NCI-H524 treated with DMSO at 0.1 percent for 48 hours (cell line): ENCODE results near the gene CELA3B.
"Not testable (repeated sequence)": the region's sequence is repeated elsewhere in the genome, so short reads cannot be mapped to it uniquely, and the experiment has no call there.

Experiments used
- DNase-seq: peaks from one replicate; lab custom pipeline; 2025; lab: John Stamatoyannopoulos, UW

Gene CELA3B

DNA sequence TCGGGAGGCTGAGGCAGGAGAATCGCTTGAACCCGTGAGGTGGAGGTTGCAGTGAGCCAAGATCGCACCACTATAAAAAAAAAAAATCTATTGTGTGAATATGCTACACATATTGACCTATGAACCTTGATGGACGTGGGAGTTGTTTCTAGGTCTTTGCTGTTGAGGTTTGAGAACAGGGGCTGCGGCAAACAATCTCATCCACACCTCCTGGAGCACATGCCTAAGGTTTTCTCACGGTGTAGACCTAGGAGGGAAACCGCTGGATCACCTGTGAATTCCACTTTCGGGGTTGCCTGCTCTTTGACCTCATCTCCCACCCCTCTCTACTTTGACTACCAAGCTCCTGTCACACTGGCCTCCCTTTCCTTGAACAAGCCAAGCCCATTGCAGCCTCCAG is 1.5 kb upstream of the CELA3B start:
- DNase-seq, result not testable (repeated sequence)

DNA sequence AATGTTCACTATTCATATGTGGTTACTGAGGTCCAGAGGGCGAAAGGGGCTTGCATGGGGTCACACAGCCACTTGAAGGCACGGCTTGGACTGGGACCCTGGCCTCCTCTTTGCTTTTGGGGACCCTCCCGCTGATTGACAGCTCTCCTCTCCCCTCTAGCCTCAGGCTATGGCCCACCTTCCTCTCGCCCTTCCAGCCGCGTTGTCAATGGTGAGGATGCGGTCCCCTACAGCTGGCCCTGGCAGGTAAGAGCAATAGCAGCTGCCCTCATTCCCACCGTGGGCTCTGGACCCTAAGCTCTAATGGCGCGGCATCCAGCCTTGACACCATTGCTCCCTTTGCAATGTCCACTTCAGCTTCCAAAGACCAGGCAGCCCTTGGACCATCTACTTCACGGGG is 1.4 kb downstream of the CELA3B start:
- not testable (repeated sequence) for DNase-seq

DNA sequence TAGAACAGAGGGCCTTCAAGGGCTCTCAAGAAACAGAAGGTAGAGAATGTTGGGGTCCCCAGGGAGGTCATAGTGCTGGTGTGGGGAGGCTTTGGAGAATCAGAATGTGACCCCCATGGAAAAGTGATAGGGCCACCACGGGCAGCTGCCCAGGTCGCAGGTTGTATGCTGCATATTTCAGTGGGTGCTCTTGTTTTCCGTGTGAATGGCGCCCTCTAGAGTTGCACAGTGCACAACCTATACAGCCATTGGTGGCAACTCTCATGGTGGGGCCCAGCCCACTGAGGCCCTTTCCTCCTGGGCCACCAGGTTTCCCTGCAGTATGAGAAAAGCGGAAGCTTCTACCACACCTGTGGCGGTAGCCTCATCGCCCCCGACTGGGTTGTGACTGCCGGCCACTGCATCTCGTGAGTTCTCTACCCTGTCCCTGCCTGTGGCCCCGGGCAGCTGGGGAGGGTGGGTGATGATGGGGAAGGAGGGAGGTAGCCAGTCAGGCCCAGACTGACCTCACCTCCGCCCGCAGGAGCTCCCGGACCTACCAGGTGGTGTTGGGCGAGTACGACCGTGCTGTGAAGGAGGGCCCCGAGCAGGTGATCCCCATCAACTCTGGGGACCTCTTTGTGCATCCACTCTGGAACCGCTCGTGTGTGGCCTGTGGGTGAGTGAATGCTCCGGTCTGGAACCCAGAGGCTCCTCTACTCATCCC is 3.8 kb downstream of the CELA3B start:
- DNase-seq, result not testable (repeated sequence)

DNA sequence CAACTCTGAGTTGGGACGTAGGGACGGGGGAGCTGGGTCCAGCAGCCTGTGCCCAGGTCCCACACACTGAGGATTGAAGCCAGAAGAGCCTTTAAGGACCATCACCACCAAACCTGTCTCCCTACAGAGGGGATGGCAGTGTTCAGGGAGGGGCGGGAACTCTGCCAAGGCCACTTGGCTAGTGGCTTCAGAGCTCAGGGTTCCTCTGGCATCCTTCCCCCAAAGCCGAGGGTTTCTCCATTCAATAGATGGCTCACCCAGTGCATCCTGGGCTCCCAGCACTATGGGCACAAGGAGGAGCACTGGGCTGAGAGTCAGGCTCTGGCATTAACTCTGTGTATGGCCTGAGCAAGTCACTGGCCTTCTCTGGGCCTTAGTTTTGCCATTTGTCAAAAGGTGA is 4.4 kb downstream of the CELA3B start:
- not testable (repeated sequence) for DNase-seq

DNA sequence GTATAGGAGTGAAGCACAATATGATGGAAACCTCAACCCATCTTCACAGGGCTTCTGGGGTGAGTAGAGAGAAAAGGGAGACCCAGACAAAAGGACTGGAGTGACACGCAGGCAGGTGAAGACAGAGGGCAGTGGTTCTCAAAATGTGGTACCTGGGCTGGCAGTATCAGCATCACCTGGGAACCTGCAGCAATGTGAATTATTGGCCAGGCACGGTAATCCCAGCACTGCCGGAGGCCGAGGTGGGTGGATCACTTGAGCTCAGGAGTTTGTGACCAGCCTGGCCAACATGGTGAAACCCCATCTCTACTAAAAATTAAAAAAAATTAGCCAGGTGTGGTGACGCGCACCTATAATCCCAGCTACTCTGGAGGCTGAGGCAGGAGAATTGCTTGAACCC is 5.3 kb downstream of the CELA3B start:
- not testable (repeated sequence) for DNase-seq

DNA sequence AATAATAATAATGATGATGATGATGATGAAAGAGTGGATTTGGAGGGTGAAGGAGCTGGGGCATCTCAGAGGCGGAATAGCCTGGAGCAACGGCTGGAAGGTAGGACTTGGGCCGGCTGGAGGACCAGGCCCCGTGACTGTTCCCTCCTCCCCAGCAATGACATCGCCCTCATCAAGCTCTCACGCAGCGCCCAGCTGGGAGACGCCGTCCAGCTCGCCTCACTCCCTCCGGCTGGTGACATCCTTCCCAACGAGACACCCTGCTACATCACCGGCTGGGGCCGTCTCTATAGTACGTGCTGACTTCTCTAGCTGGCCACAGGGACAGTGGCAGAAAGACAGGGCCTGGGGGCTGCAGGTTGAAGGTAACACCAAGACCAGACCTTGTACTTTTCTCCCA is 6.7 kb downstream of the CELA3B start:
- DNase-seq, result not testable (repeated sequence)

DNA sequence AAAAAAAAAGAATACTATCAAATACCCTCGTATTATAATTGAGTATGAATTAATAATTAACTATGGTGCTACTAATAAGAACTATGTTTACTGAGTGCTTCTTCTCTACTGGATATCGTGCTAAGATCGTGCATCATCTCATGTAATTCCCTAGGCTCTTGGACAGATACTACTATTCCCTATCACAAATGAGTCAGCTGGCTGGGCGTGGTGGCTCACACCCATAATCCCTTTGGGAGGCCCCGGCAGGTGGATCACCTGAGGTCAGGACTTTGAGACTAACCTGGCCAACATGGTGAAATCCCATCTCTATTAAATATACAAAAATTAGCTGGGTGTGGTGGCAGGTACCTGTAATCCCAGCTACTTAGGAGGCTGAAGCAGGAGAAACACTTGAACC is 9.1 kb downstream of the CELA3B start:
- not testable (repeated sequence) for DNase-seq

DNA sequence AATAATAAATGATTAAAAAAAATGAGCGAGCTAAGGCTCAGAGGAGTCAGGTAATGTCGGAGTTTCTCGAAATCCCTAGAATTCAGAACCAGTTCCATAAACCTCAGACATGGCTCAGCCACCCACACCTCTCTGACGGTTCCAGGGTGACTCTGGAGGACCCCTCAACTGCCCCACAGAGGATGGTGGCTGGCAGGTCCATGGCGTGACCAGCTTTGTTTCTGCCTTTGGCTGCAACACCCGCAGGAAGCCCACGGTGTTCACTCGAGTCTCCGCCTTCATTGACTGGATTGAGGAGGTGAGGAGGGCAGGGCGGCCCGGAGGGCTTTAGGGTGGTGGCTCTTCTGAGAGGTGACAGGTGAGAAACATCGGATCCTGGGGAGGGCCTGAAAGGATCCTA is 9.6 kb downstream of the CELA3B start:
- DNase-seq, result not testable (repeated sequence)

DNA sequence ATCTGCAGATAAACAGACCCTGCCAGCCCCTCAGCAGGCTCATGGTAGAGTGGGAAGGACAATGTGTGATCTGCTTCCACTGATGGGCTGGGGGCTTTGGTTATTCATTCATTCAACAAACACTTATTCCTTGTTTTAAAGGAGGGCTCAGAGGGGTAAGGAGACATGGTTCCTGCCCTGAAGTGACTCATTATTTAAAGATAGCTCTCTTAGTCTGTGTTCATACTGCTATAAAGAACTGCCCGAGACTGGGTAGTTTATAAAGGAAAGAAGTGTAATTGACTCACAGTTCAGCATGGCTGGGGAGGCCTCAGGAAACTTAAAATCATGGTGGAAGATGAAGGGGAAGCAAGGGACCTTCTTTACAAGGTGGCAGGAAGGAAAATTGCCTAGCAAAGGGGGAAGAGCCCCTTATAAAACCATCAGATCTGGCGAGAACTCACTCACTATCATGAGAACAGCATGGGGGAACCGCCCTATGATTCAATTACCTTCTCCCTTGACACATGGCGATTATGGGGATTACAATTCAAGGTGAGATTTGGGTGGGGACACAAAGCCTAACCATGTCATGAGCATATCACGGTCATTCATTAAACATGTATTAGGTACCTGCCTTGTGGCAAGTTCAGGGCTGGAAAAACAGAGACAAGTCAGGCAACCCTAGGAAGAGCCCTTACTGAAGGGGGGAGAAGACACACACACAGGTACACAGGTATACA is 13.0 kb downstream of the CELA3B start:
- DNase-seq, result not testable (repeated sequence)

DNA sequence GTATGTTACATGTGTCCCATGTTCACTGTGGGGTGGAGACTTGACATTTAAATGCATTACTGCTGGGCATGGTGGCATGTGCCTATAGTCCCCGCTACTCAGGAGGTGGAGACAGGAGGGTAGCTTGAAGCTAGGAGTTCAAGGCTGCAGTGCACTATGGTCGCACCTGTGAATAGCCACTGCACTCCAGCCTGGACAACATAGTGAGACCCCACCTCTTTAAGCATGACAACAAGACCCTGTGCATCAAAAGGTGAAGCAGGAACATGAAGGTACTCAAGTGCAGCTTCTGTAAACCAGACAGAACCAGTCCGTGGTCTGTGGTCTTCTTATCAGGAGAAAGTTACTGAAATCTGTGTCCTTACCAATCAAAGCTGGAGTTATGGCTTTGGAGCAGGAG is 15.4 kb downstream of the CELA3B start:
- DNase-seq, result not testable (repeated sequence)

DNA sequence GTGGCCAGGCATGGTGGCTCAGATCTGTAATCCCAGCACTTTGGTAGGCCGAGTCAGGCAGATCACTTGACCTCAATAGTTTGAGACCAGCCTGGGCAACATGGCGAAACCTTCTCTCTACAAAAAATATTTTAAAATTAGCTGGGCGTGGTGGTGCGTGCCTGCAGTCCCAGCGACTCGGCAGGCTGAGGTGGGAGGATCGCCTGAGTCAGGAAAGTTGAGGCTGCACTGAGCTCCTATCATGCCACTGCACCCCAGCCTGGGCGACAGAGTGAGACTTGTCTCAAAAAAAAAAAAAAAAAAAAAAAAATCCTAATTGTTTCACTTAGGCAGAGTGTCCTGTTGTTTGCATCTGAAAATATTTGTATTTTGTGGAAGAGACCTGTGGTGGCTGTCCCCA is 17.9 kb downstream of the CELA3B start:
- not testable (repeated sequence) for DNase-seq

DNA sequence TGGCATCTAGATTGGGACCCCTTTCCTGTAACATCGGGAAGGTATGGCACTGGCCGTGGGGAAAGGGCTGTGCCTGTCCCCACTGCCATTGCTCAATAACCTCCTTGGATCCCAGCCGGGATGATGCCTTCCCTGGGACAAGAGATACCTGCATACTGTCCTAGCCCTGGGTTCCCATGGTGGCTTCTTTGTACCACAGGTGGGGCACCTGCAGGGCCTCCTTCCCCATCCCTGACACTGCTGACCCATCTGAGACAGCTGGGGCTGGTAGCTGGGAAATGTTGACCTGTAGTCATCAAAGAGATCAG is 19.8 kb downstream of the CELA3B start:
- not testable (repeated sequence) for DNase-seq

DNA sequence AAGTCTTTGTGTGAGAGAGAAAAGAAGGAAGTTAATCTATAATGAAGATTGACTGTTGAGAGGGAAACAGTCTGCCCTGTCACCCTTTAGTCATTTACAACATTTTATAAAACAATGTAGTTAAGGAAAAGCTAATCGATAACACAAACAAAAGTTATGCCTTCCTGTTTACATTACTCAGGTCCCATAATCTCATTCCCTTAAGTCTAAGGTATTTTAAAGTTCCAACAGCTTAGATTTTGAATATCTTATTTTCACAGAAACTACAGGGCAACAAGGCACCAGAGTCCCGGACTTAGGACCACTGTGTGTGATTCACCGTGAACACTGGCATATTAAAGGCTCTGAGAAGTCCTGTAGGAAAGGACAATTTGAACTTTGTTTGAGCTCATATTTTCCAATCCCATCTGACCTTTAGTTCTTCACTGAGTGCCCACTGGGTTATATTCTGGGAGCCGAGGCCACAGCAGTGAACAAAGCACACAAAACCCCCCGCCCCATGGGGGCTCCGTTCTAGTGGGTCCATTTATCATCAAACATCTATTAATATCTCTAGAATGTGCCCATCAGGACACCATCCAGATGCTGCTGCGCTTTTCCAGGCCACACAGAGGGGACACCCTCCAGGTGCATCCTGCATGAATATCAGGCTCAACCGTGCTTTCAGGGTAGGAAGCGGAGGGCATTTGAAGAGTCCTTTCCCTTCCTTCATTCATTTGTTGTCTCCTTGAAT is 21.2 kb downstream of the CELA3B start:
- not testable (repeated sequence) for DNase-seq

DNA sequence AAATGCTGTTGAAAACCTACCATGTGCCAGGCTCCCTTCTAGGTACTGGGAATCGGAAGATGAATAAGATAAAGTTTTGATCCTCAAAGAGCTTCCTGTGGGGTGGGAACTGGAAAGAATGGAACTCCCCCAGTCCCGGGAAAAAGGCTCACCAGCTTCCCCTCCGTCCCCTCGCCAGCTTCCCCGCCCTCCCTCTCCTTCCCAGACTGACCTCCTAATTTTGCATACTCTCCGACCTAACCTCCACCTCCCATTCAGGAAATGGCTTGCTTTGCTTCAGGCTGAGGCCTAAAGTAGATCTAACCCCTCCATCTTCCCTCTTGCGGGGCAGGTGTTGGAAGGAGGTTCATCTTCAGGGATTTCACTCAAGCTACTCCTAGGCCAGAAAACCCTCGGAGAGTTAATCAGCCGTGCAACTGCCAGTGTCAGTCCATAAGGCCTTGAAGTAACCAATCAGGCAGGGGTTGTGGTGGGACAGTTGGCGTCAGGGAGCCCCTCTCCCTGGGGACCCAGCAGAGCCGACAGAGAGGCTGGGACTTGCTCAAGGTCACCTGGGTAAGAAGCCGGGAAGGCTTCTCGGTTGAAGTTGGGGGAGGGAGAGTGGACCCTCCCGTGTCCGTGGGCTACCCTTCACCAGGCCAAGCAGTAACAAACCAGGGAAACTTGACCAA is 21.9 kb downstream of the CELA3B start:
- not testable (repeated sequence) for DNase-seq

DNA sequence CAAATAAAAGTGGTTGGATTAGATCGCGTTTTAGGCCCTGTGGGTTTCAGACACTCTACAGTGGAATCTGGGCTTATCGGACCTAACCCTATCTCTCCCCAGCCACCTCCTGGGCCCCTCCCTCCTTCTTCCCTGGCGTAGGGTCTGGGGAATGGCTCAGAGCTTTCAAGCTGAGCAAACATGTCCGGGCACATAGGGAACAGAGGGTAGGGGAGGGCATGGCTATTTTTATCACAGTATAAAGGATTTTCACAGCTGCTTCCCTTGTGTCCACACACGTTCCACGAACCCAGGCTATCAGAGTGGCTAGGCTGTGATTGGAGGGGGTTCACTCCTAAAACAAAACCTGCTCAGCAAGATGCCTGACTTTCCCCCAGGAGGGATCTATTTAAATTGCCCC is 22.8 kb downstream of the CELA3B start:
- DNase-seq, result not testable (repeated sequence)

DNA sequence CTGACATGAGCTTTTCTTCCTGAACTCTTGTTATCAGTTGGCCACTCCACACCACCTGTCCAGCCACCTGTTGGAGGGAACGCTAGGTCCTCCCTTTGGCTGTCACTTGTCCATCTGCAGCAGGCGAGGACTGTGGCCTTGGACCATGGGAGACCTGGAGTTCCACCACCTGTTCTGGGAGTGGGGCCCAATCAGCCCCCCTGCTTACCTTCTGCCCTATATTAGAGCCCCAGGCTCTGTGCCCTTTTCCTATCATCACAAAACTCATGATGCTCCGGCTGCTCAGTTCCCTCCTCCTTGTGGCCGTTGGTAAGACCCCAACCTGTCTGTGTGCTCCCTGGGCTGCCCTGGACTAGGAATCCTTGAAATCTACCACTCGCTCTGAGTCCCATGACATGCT is 24.6 kb downstream of the CELA3B start, which contains the start of gene CELA3A:
Gene CELA3A (plus strand): TSS at position 249 of the 400 bp plus-strand sequence. CDS start 18 bp downstream, at position 267.
- no peak for DNase-seq

DNA sequence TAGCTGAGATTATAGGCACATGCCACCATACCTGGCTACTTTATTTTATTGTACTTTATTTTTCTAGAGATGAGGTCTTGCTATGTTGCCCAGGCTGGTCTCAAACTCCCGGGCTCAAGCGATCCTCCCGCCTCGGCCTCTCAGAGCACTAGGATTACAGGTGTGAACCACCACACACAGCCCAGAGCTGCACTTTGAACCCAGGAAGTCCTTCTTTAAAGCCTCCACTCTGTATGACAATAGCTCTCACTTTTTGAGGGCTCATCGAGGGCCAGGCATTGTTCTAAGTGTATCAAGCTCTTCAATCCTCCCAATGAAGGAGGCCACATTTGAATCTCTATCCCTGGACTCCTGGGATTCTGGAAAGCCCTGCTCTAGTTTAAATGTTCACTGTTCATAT is 25.6 kb downstream of the CELA3B start:
- DNase-seq, result not testable (repeated sequence)

DNA sequence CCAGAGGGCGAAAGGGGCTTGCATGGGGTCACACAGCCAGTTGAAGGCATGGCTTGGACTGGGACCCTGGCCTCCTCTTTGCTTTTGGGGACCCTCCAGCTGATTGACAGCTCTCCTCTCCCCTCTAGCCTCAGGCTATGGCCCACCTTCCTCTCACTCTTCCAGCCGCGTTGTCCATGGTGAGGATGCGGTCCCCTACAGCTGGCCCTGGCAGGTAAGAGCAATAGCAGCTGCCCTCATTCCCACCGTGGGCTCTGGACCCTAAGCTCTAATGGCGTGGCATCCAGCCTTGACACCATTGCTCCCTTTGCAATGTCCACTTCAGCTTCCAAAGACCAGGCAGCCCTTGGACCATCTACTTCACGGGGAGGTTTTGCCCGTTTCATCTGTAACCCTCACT is 26.1 kb downstream of the CELA3B start:
- not testable (repeated sequence) for DNase-seq

DNA sequence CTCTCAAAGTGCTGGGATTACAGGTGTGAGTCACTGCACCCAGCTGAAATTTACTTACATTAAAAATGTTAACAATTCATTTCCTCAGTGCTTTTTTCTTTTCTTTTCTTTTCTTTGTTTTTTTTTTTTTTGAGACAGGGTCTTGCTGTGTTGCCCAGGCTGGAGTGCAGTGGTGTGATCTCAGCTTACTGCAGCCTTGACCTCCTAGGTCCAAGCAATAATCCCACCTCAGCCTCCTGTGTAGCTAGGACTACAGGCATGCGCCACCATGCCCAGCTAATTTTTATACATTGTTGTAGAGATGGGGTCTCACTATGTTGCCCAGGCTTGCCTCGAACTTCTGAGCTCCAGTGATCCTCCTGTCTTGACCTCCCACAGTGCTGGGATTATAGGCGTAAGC is 27.1 kb downstream of the CELA3B start:
- DNase-seq, result not testable (repeated sequence)

DNA sequence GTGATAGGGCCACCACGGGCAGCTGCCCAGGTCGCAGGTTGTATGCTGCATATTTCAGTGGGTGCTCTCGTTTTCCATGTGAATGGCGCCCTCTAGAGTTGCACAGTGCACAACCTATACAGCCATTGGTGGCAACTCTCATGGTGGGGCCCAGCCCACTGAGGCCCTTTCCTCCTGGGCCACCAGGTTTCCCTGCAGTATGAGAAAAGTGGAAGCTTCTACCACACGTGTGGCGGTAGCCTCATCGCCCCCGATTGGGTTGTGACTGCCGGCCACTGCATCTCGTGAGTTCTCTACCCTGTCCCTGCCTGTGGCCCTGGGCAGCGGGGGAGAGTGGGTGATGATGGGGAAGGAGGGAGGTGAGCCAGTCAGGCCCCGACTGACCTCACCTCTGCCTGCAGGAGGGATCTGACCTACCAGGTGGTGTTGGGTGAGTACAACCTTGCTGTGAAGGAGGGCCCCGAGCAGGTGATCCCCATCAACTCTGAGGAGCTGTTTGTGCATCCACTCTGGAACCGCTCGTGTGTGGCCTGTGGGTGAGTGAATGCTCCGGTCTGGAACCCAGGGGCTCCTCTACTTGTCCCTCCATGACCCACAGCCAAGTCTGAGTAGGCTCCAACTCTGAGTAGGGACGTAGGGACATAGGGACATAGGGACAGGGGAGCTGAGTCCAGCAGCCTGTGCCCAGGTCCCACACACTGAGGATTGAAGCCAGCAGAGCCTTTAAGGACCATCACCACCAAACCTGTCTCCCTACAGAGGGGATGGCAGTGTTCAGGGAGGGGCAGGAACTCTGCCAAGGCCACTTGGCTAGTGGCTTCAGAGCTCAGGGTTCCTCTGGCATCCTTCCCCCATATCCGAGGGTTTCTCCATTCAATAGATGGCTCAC is 28.7 kb downstream of the CELA3B start:
- not testable (repeated sequence) for DNase-seq

DNA sequence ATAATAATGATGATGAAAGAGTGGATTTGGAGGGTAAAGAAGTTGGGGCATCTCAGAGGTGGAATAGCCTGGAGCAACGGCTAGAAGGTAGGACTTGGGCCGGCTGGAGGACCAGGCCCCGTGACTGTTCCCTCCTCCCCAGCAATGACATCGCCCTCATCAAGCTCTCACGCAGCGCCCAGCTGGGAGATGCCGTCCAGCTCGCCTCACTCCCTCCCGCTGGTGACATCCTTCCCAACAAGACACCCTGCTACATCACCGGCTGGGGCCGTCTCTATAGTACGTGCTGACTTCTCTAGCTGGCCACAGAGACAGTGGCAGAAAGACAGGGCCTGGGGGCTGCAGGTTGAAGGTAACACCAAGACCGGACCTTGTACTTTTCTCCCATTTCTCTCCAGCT is 29.9 kb downstream of the CELA3B start:
- DNase-seq, result not testable (repeated sequence)
